ENCODE data around the gene OTULIN. TPM values are rescaled to one million over a fixed set of nuclear protein-coding genes. Genes with fewer than 3 reads are reported as not detected.

OTULIN gene
- total and polyA plus RNA-seq, 2 of the 13 experiments (the other 11 are each of a cell fraction or from before 2014, with no cell fraction given) = 7.0 to 34.8 TPM

DNA sequence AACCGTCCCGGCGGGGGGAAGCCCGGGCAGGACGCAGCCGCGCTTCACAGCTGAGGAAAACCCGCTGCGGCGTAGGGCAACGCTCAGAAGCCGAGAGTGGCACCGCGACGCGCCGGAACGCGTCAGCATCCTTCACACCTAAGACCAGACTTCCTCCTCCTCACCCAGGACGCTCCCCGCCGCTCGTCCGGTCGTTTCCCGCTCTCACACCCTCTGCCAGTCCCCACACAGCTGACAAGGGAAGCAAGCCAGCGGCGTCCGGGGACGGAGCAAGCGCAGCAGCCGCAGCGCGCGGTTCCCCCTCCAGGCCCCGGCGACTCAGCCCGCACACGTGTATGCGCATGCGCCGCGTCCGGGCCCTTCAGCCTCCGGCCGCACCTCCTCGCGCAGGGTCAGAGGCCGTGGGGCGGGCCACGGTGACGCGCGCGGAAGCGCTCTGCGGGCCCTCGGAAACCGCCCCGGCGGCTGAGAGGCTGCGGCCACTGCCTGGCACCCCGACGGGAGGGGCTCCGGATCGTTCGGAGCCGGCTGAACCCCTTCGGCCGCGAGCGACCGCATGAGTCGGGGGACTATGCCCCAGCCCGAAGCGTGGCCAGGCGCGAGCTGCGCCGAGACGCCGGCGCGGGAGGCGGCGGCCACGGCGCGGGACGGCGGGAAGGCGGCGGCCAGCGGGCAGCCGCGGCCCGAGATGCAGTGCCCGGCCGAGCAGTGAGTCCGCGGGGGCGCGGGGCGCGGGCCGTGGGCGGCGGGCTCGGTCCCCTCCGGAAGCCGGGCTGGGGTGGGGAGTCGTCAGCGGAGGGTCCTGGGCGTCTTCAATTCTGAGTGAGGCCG is at the start of gene OTULIN (continued):
- TF ChIP-seq HNRNPK (IDR thresholded peaks at IDR 0.05; ENCODE audit: low read depth, low read length, poor library complexity, severe bottlenecking) = no peak
- peak; percentile 32 to 80; a peak in 2 of 4 replicates for TF ChIP-seq HMGXB4 (CRISPR knock-in tag; IDR thresholded peaks at IDR 0.05; ENCODE audit: borderline replicate concordance in 1 of 2, low read depth in 1 of 2)
- TF ChIP-seq U2AF1 (optimal IDR thresholded peaks at IDR 0.05; ENCODE audit: low read depth, low read length) = no peak
- no peak; the same call in none of the 2 replicates for TF ChIP-seq ZZZ3 (CRISPR knock-in tag; IDR thresholded peaks at IDR 0.05; ENCODE audit: borderline replicate concordance)
- peak; percentile 89 for TF ChIP-seq HOXA9 (CRISPR knock-in tag; IDR thresholded peaks at IDR 0.05; ENCODE audit: borderline replicate concordance)
- peak; percentile 98 for TF ChIP-seq KDM5B (CRISPR knock-in tag; IDR thresholded peaks at IDR 0.05; ENCODE audit: borderline replicate concordance)
- TF ChIP-seq DMTF1 (CRISPR knock-in tag; IDR thresholded peaks at IDR 0.05) = 0 out of 2 replicates have a peak, but pooled peaks have one; percentile 82
- TF ChIP-seq, protein P1, sequence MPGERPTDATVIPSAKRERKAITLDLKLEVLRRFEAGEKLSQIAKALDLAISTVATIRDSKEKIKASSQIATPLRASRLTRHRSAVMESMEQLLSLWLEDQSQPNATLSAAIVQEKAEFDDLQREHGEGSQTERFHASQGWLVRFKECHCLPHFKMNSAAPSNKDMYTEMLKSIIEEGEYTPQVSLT (CRISPR knock-in tag; IDR thresholded peaks at IDR 0.05; ENCODE audit: borderline replicate concordance, low read depth) = no peak; the same call in 1 of the 2 replicates
- peak; percentile 71 for TF ChIP-seq RBM39 (IDR thresholded peaks at IDR 0.05; ENCODE audit: low read depth, low read length, poor library complexity, severe bottlenecking)
- TF ChIP-seq FOXJ3 (CRISPR knock-in tag; IDR thresholded peaks at IDR 0.05; ENCODE audit: borderline replicate concordance) = no peak
- TF ChIP-seq RBFOX2 (IDR thresholded peaks at IDR 0.05; ENCODE audit: low read depth, low read length) = peak; percentile 93
- TF ChIP-seq, protein P2, sequence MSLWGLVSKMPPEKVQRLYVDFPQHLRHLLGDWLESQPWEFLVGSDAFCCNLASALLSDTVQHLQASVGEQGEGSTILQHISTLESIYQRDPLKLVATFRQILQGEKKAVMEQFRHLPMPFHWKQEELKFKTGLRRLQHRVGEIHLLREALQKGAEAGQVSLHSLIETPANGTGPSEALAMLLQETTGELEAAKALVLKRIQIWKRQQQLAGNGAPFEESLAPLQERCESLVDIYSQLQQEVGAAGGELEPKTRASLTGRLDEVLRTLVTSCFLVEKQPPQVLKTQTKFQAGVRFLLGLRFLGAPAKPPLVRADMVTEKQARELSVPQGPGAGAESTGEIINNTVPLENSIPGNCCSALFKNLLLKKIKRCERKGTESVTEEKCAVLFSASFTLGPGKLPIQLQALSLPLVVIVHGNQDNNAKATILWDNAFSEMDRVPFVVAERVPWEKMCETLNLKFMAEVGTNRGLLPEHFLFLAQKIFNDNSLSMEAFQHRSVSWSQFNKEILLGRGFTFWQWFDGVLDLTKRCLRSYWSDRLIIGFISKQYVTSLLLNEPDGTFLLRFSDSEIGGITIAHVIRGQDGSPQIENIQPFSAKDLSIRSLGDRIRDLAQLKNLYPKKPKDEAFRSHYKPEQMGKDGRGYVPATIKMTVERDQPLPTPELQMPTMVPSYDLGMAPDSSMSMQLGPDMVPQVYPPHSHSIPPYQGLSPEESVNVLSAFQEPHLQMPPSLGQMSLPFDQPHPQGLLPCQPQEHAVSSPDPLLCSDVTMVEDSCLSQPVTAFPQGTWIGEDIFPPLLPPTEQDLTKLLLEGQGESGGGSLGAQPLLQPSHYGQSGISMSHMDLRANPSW (CRISPR knock-in tag; IDR thresholded peaks at IDR 0.05; ENCODE audit: borderline replicate concordance) = no peak
- 0 out of 2 replicates have a peak, but pooled peaks have one; percentile 52 for TF ChIP-seq ZC3H13 (CRISPR knock-in tag; IDR thresholded peaks at IDR 0.05)
- peak; percentile 48 for TF ChIP-seq RXRA (CRISPR knock-in tag; IDR thresholded peaks at IDR 0.05)
- TF ChIP-seq IRX3 (CRISPR knock-in tag; IDR thresholded peaks at IDR 0.05; ENCODE audit: borderline replicate concordance, low read depth) = peak; percentile 73; the same call in 1 of the 2 replicates
- TF ChIP-seq MIXL1 (CRISPR knock-in tag; IDR thresholded peaks at IDR 0.05) = peak; percentile 28; the same call in 1 of the 2 replicates
- TF ChIP-seq ZNF34 (CRISPR knock-in tag; IDR thresholded peaks at IDR 0.05; ENCODE audit: borderline replicate concordance) = peak; percentile 68
- no peak for TF ChIP-seq TCF12 (IDR thresholded peaks at IDR 0.05)
- peak; percentile 38; the same call in 1 of the 2 replicates for TF ChIP-seq TCF12 (CRISPR knock-in tag; IDR thresholded peaks at IDR 0.05)
- peak; percentile 53 for TF ChIP-seq WIZ (CRISPR knock-in tag; IDR thresholded peaks at IDR 0.05)
- peak; percentile 20; the same call in 1 of the 2 replicates for TF ChIP-seq ZNF3 (CRISPR knock-in tag; IDR thresholded peaks at IDR 0.05)

Measured in HepG2 (cell line).